OCI-LY7 (cell line): ENCODE data around the gene NUDT13.

Experiments used
- EZH2phosphoT487 ChIP-seq: fragments of 200-600 bp; sonication (generic); IDR thresholded peaks from 2 replicates; pipeline ENCODE4 v1.6.1; 2018; ENCODE audit warnings: low read depth, borderline replicate concordance, mild to moderate bottlenecking, mixed run types, antibody characterized with exemption, low read length, moderate library complexity, mixed read lengths
- TF ChIP-seq, protein P1 (sequence below): fragments of 200-600 bp; sonication (generic); conservative IDR thresholded peaks from 2 replicates; pipeline ENCODE4 v1.5.1; 2014; ENCODE audit warnings: mild to moderate bottlenecking, antibody characterized with exemption, low read length, moderate library complexity, mixed read lengths

DNA sequence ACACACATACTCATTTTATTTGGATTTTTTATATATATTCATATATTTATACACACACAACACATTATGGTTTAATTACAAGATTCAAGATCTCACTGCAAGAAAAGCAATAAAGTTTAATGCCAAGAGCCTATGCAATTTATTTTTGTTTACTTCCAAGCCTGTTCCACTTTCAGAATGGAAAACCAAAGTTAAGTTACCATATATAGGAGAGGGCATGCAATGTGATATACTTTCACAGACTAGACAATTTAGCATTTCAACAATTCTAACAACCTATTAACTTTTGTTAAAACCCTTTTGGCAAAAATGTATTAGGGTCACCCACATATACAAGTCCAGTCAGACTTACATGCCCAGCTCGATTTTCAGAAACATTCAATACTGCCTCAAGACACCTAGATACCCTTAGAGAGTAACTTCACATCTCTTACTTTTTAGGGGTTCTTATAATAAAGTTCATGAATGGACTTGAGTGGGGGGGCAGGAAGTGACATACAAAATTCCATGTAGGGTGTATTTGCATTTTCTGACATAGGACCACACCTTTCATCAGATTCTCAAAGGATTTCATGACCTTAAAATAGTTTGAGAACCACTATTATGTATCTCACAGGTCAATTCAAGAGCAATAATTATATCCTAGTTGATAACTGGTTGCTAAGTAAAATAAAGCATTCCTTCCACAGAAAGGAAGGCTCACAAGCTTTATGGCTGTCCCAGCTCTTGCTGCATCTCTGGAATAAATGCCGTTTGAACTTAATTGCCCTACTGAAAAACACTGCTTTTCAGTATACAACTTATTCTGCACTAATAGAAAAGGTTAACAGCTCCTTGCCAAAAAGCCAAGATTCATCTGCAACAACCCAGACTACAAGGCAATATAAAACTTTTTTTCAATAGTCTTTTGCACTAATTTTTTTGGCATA, 16.1 kb upstream of the NUDT13 start:
- TF ChIP-seq, protein P1, sequence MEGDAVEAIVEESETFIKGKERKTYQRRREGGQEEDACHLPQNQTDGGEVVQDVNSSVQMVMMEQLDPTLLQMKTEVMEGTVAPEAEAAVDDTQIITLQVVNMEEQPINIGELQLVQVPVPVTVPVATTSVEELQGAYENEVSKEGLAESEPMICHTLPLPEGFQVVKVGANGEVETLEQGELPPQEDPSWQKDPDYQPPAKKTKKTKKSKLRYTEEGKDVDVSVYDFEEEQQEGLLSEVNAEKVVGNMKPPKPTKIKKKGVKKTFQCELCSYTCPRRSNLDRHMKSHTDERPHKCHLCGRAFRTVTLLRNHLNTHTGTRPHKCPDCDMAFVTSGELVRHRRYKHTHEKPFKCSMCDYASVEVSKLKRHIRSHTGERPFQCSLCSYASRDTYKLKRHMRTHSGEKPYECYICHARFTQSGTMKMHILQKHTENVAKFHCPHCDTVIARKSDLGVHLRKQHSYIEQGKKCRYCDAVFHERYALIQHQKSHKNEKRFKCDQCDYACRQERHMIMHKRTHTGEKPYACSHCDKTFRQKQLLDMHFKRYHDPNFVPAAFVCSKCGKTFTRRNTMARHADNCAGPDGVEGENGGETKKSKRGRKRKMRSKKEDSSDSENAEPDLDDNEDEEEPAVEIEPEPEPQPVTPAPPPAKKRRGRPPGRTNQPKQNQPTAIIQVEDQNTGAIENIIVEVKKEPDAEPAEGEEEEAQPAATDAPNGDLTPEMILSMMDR: no peak
- TF ChIP-seq EZH2phosphoT487: no peak
